Endothelial cell of umbilical vein (primary cell): ENCODE data around the gene CEP70.
"Not testable (repeated sequence)": the region's sequence is repeated elsewhere in the genome, so short reads cannot be mapped to it uniquely, and the experiment has no call there.

ENCODE experiments used
- EZH2 ChIP-seq: IDR thresholded peaks from 2 replicates; pipeline ENCODE4 v1.6.1; 2012; ENCODE audit warnings: borderline replicate concordance, low read depth, mild to moderate bottlenecking, moderate library complexity, low read length, inconsistent platforms; ENCODE audit not compliant: severe bottlenecking
- GATA2 ChIP-seq: IDR thresholded peaks from 2 replicates; pipeline ENCODE4 v1.7.0; 2011; ENCODE audit warnings: low read depth, mild to moderate bottlenecking, moderate library complexity, mixed read lengths, low read length; ENCODE audit not compliant: insufficient read length, insufficient read depth
- MYC ChIP-seq: IDR thresholded peaks from one replicate; pipeline ENCODE4 v1.6.1; 2011; ENCODE audit warnings: mild to moderate bottlenecking, low read depth, low read length
- POLR2A ChIP-seq: IDR thresholded peaks from 2 replicates; pipeline ENCODE4 v1.6.1; 2012; ENCODE audit warnings: low read depth, mild to moderate bottlenecking, control low read depth, low read length
- TF ChIP-seq, protein P1 (sequence below), 2 donors: IDR thresholded peaks; 1 replicate in 1 of 2; 2 replicates in 1 of 2; pipeline ENCODE4 v1.5.1; 2011; ENCODE audit warnings: low read length in 2 of 2, mild to moderate bottlenecking in 2 of 2, moderate library complexity in 2 of 2, control low read depth in 1 of 2, inconsistent platforms in 1 of 2, low read depth in 1 of 2; ENCODE audit not compliant: insufficient read depth in 1 of 2; ENCODE audit errors: extremely low read depth in 1 of 2

- TF ChIP-seq, protein P1, sequence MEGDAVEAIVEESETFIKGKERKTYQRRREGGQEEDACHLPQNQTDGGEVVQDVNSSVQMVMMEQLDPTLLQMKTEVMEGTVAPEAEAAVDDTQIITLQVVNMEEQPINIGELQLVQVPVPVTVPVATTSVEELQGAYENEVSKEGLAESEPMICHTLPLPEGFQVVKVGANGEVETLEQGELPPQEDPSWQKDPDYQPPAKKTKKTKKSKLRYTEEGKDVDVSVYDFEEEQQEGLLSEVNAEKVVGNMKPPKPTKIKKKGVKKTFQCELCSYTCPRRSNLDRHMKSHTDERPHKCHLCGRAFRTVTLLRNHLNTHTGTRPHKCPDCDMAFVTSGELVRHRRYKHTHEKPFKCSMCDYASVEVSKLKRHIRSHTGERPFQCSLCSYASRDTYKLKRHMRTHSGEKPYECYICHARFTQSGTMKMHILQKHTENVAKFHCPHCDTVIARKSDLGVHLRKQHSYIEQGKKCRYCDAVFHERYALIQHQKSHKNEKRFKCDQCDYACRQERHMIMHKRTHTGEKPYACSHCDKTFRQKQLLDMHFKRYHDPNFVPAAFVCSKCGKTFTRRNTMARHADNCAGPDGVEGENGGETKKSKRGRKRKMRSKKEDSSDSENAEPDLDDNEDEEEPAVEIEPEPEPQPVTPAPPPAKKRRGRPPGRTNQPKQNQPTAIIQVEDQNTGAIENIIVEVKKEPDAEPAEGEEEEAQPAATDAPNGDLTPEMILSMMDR (IDR thresholded peaks at IDR 0.05; ENCODE audit: extremely low read depth in 1 of 2, insufficient read depth in 1 of 2, low read depth in 1 of 2, low read length in 2 of 2): not testable (repeated sequence)
- TF ChIP-seq GATA2, POLR2A, EZH2, MYC: not testable (repeated sequence)
Observed at GRCh38 chr3:138521445-138521844, 72.6 kb downstream of the CEP70 start.
